K562 (cell line): ENCODE results near the gene REEP6. TPM values are rescaled to one million over a fixed set of nuclear protein-coding genes. Genes with fewer than 3 reads are reported as not detected.

Experiments
- CHD4 ChIP-seq: fragments of 200-600 bp; sonication (generic); IDR thresholded peaks from 3 replicates; pipeline ENCODE4 v1.6.1; 2012; ENCODE audit warnings: low read depth, mild to moderate bottlenecking, mixed read lengths, low read length, inconsistent platforms; ENCODE audit not compliant: insufficient read depth, insufficient replicate concordance, poor library complexity, severe bottlenecking
- DACH1 ChIP-seq: fragments of 450-650 bp; IDR thresholded peaks from 2 replicates; pipeline ENCODE4 v1.6.1; 2018; ENCODE audit not compliant: partially characterized antibody
- FOSL1 ChIP-seq: fragments of 200-800 bp; sonication (Bioruptor generic); conservative IDR thresholded peaks from 2 replicates; pipeline ENCODE4 v1.6.1; 2016; ENCODE audit warnings: missing genetic modification characterization, missing compliant biosample characterization
- KLF10 ChIP-seq: fragments of 250-450 bp; sonication (Bioruptor Pico); IDR thresholded peaks from 2 replicates; pipeline ENCODE4 v1.6.1; 2021; ENCODE audit warnings: matching md5 sums
- MIER1 ChIP-seq: fragments of 450-650 bp; IDR thresholded peaks from 2 replicates; pipeline ENCODE4 v1.6.1; 2016; ENCODE audit warnings: antibody characterized with exemption, mild to moderate bottlenecking, low read depth
- PRPF4 ChIP-seq: fragments of 200-400 bp; formaldehyde crosslinking; IDR thresholded peaks from one replicate; pipeline ENCODE4 v1.6.1; 2017; ENCODE audit warnings: low read length, low read depth, mild to moderate bottlenecking; ENCODE audit not compliant: insufficient read depth, poor library complexity, severe bottlenecking
- ZBTB17 ChIP-seq: fragments of 450-650 bp; formaldehyde crosslinking; IDR thresholded peaks from 2 replicates; pipeline ENCODE4 v1.4.0; 2020; ENCODE audit warnings: mild to moderate bottlenecking
- ZNF263 ChIP-seq: sonication (generic); formaldehyde crosslinking; IDR thresholded peaks from 2 replicates; pipeline ENCODE4 v1.8.0; 2022; ENCODE audit warnings: mild to moderate bottlenecking, missing genetic modification reagents, borderline replicate concordance
- ZNF274 ChIP-seq: IDR thresholded peaks from 2 replicates; pipeline ENCODE4 v1.6.1; 2011; ENCODE audit warnings: low read depth, mild to moderate bottlenecking, low read length, moderate library complexity, borderline replicate concordance
- ZNF3 ChIP-seq: fragments of 250-450 bp; sonication (Bioruptor Pico); IDR thresholded peaks from 2 replicates; pipeline ENCODE4 v1.5.0; 2021; ENCODE audit warnings: mild to moderate bottlenecking, moderate library complexity
- ZNF436 ChIP-seq: fragments of 250-450, 450-650 bp; sonication (Bioruptor Pico); formaldehyde crosslinking; IDR thresholded peaks from 2 replicates; pipeline ENCODE4 v1.7.0; 2020; ENCODE audit warnings: mild to moderate bottlenecking
- ZNF561 ChIP-seq: fragments of 450-650 bp; formaldehyde crosslinking; conservative IDR thresholded peaks from 2 replicates; pipeline ENCODE4 v1.4.0; 2020; ENCODE audit warnings: mild to moderate bottlenecking, moderate library complexity
- polyA plus RNA-seq, 8 experiments: library from polyadenylated mRNA; depleted of rRNA in 4 of 8; stranded (reverse) in 5 of 8; unstranded in 3 of 8; fragments of >200 nt; fragmentation: Nextera tagmentation in 2 of 8; fragmentation: Illumina TruSeq in 1 of 8; extraction: Ambion mirVana in 2 of 8; extraction: Trizol in 1 of 8; gene quantifications; 2 replicates each; pipeline versions ENCODE4 v1.2.1 to v1.2.3, GENCODE V29; 2011 to 2014; ENCODE audit warnings: inconsistent platforms in 1 of 8, missing spikeins in 1 of 8
- total RNA-seq, 7 experiments: library from RNA; depleted of rRNA in 6 of 7; stranded (reverse); fragments of >200 nt in 6 of 7; fragmentation: Illumina TruSeq in 2 of 7; extraction: Trizol in 2 of 7; gene quantifications; 2 replicates each; pipeline versions ENCODE4 v1.2.1 to v1.2.3, GENCODE V29; 2011 to 2021; ENCODE audit warnings: low replicate concordance in 1 of 7
- TF ChIP-seq, protein P1 (sequence below), 2 experiments: fragments of 250-450 bp in 1 of 2; fragments of 450-650 bp in 1 of 2; sonication (Bioruptor Pico) in 1 of 2; IDR thresholded peaks; 2 replicates each; pipeline versions ENCODE4 v1.6.1 to v1.8.0; 2016 to 2021; ENCODE audit warnings: mild to moderate bottlenecking in 2 of 2, moderate library complexity in 2 of 2, missing compliant biosample characterization in 1 of 2, missing genetic modification characterization in 1 of 2
- TF ChIP-seq, protein P2 (sequence below): fragments of 250-450 bp; sonication (Bioruptor Pico); IDR thresholded peaks from 2 replicates; pipeline ENCODE4 v1.8.0; 2021; ENCODE audit warnings: borderline replicate concordance, mild to moderate bottlenecking, moderate library complexity; ENCODE audit not compliant: poor library complexity, severe bottlenecking
- TF ChIP-seq, protein P3 (sequence below): fragments of 250-450 bp; sonication (Bioruptor Pico); IDR thresholded peaks from 2 replicates; pipeline ENCODE4 v1.8.0; 2022; ENCODE audit warnings: moderate library complexity, mild to moderate bottlenecking, inconsistent platforms
- TF ChIP-seq, protein P4 (sequence below): sonication (generic); formaldehyde crosslinking; IDR thresholded peaks from 2 replicates; pipeline ENCODE4 v1.8.1; 2022; ENCODE audit warnings: missing genetic modification reagents
- TF ChIP-seq, protein P5 (sequence below): sonication (generic); formaldehyde crosslinking; IDR thresholded peaks from 2 replicates; pipeline ENCODE4 v1.8.0; 2022; ENCODE audit warnings: mild to moderate bottlenecking, missing genetic modification reagents

The REEP6 gene
- total and polyA plus RNA-seq, 9 of the 15 experiments (the other 6 are each of a cell fraction or from before 2014, with no cell fraction given): 1.2 to 64.2 (median 12.7) TPM

DNA sequence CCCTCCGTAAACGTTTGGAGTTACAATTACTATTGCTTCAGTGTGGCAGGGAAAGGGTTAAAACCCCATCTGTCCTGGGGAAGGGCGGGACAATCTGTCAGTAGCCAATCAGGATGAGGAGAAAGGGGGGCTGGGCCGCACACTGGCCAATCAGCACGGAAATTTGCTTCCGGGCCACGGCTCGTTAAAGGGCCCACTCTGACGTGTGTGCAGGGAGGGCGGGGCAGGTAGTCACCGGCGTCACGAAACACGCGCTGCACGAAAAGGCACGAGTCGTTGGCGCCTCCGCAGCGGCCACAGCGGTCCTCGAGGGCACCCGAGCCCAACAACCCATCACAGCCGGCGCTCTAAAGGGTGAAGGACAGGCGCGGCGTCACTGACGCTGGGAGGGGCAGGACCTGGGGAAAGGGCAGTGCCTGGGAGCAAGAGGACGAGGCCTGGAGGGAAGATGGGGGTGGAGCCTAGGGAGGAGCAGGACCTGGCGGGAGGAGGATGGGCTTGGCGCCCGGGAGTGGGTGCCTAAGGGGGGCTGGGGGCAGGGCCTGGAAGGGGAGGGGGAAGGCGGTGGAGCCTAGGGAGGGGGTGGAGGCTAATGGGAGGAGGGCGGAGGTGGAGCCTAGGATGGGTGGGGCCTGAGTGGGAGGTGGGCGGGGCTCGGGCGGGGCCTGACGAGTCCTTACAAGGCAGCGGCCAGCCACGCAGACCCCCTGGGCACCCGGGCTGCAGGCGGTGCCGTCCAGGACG is 17.0 kb downstream of the REEP6 start (continued):
- TF ChIP-seq PRPF4: no peak
- no peak for TF ChIP-seq ZBTB17 (CRISPR knock-in tag)
- no peak for TF ChIP-seq ZNF274
- TF ChIP-seq FOSL1 (tag): no peak
- TF ChIP-seq, protein P1, sequence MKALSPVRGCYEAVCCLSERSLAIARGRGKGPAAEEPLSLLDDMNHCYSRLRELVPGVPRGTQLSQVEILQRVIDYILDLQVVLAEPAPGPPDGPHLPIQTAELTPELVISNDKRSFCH (CRISPR knock-in tag; IDR thresholded peaks at IDR 0.05): no peak
- TF ChIP-seq, protein P1 (tag; IDR thresholded peaks at IDR 0.05): 0 out of 2 replicates have a peak, but pooled peaks have one; percentile 47
- peak; percentile 65 for TF ChIP-seq DACH1
- TF ChIP-seq MIER1: no peak
- TF ChIP-seq ZNF436 (CRISPR knock-in tag): no peak
- no peak for TF ChIP-seq CHD4
- TF ChIP-seq ZNF3: no peak
- TF ChIP-seq, protein P2, sequence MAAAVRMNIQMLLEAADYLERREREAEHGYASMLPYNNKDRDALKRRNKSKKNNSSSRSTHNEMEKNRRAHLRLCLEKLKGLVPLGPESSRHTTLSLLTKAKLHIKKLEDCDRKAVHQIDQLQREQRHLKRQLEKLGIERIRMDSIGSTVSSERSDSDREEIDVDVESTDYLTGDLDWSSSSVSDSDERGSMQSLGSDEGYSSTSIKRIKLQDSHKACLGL (CRISPR knock-in tag): no peak
- TF ChIP-seq, protein P3, sequence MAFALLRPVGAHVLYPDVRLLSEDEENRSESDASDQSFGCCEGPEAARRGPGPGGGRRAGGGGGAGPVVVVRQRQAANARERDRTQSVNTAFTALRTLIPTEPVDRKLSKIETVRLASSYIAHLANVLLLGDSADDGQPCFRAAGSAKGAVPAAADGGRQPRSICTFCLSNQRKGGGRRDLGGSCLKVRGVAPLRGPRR (CRISPR knock-in tag): no peak
- TF ChIP-seq, protein P4, sequence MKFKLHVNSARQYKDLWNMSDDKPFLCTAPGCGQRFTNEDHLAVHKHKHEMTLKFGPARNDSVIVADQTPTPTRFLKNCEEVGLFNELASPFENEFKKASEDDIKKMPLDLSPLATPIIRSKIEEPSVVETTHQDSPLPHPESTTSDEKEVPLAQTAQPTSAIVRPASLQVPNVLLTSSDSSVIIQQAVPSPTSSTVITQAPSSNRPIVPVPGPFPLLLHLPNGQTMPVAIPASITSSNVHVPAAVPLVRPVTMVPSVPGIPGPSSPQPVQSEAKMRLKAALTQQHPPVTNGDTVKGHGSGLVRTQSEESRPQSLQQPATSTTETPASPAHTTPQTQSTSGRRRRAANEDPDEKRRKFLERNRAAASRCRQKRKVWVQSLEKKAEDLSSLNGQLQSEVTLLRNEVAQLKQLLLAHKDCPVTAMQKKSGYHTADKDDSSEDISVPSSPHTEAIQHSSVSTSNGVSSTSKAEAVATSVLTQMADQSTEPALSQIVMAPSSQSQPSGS: no peak
- no peak for TF ChIP-seq KLF10 (CRISPR knock-in tag)
- TF ChIP-seq ZNF561 (CRISPR knock-in tag): no peak
- TF ChIP-seq, protein P5, sequence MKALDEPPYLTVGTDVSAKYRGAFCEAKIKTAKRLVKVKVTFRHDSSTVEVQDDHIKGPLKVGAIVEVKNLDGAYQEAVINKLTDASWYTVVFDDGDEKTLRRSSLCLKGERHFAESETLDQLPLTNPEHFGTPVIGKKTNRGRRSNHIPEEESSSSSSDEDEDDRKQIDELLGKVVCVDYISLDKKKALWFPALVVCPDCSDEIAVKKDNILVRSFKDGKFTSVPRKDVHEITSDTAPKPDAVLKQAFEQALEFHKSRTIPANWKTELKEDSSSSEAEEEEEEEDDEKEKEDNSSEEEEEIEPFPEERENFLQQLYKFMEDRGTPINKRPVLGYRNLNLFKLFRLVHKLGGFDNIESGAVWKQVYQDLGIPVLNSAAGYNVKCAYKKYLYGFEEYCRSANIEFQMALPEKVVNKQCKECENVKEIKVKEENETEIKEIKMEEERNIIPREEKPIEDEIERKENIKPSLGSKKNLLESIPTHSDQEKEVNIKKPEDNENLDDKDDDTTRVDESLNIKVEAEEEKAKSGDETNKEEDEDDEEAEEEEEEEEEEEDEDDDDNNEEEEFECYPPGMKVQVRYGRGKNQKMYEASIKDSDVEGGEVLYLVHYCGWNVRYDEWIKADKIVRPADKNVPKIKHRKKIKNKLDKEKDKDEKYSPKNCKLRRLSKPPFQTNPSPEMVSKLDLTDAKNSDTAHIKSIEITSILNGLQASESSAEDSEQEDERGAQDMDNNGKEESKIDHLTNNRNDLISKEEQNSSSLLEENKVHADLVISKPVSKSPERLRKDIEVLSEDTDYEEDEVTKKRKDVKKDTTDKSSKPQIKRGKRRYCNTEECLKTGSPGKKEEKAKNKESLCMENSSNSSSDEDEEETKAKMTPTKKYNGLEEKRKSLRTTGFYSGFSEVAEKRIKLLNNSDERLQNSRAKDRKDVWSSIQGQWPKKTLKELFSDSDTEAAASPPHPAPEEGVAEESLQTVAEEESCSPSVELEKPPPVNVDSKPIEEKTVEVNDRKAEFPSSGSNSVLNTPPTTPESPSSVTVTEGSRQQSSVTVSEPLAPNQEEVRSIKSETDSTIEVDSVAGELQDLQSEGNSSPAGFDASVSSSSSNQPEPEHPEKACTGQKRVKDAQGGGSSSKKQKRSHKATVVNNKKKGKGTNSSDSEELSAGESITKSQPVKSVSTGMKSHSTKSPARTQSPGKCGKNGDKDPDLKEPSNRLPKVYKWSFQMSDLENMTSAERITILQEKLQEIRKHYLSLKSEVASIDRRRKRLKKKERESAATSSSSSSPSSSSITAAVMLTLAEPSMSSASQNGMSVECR (CRISPR knock-in tag): peak; percentile 79
- TF ChIP-seq ZNF263 (CRISPR knock-in tag): peak; percentile 94
